Neural cell (in vitro differentiated cells): Measurements from ENCODE around the gene RARRES2. TPM values are rescaled to one million over a fixed set of nuclear protein-coding genes. Genes with fewer than 3 reads are reported as not detected.

ENCODE experiments used
- H2AFZ ChIP-seq: fragments of 200-600, 300-800 bp; sonication (generic), shearing (Covaris generic); 2 replicates; pipeline ENCODE4 v1.6.0; 2014; ENCODE audit warnings: low read depth, mild to moderate bottlenecking, antibody characterized with exemption, low read length, moderate library complexity
- H3F3A ChIP-seq: fragments of 200-600 bp; shearing (Covaris generic); 2 replicates; pipeline ENCODE4 v1.6.1; 2016; ENCODE audit warnings: mild to moderate bottlenecking, moderate library complexity, mixed read lengths, antibody characterized with exemption, low read length; ENCODE audit not compliant: insufficient read depth, poor library complexity, severe bottlenecking
- H3K27ac ChIP-seq: fragments of 200-600, 300-800 bp; sonication (generic), shearing (Covaris generic); 2 replicates; pipeline ENCODE4 v1.5.1; 2014; ENCODE audit warnings: mild to moderate bottlenecking, low read length, moderate library complexity
- H3K27me3 ChIP-seq: fragments of 300-800, 200-600 bp; sonication (generic), shearing (Covaris generic); 2 replicates; pipeline ENCODE4 v1.6.0; 2014; ENCODE audit warnings: mild to moderate bottlenecking, low read depth, low read length, moderate library complexity; ENCODE audit not compliant: insufficient read depth
- H3K36me3 ChIP-seq: fragments of 300-800, 200-600 bp; sonication (generic), shearing (Covaris generic); 2 replicates; pipeline ENCODE4 v1.5.1; 2014; ENCODE audit warnings: mild to moderate bottlenecking, antibody characterized with exemption, low read length, moderate library complexity; ENCODE audit not compliant: insufficient read depth
- H3K4me2 ChIP-seq: fragments of 300-800, 200-600 bp; sonication (generic), shearing (Covaris generic); 2 replicates; pipeline ENCODE4 v1.6.0; 2014; ENCODE audit warnings: mild to moderate bottlenecking, low read length
- H3K4me3 ChIP-seq: fragments of 300-800, 200-600 bp; sonication (generic), shearing (Covaris generic); 2 replicates; pipeline ENCODE4 v1.5.1; 2014; ENCODE audit warnings: mild to moderate bottlenecking, low read length, moderate library complexity
- H3K79me2 ChIP-seq: fragments of 200-600 bp; shearing (Covaris generic); replicated peaks from 2 replicates; pipeline ENCODE4 v1.6.0; 2014; ENCODE audit warnings: mild to moderate bottlenecking, low read length, moderate library complexity; ENCODE audit not compliant: insufficient read depth
- H3K9ac ChIP-seq: fragments of 300-800, 200-600 bp; sonication (generic), shearing (Covaris generic); 2 replicates; pipeline ENCODE4 v1.6.1; 2016; ENCODE audit warnings: mild to moderate bottlenecking, low read length, mixed read lengths
- H3K9me2 ChIP-seq: fragments of 200-600 bp; shearing (Covaris generic); 2 replicates; pipeline ENCODE4 v1.6.1; 2016; ENCODE audit warnings: mild to moderate bottlenecking, low read length, mixed read lengths; ENCODE audit not compliant: insufficient read depth
- H3K9me3 ChIP-seq: fragments of 200-600, 300-800 bp; sonication (generic), shearing (Covaris generic); 2 replicates; pipeline ENCODE4 v1.6.1; 2016; ENCODE audit warnings: mild to moderate bottlenecking, mixed run types, low read length, moderate library complexity, mixed read lengths
- H4K20me1 ChIP-seq: fragments of 200-600 bp; shearing (Covaris generic); 2 replicates; pipeline ENCODE4 v1.6.1; 2016; ENCODE audit warnings: mild to moderate bottlenecking, mixed run types; ENCODE audit not compliant: insufficient read depth
- EP300 ChIP-seq: fragments of 450-650 bp; conservative IDR thresholded peaks from 2 replicates; pipeline ENCODE4 v1.6.1; 2014; ENCODE audit warnings: antibody characterized with exemption, mild to moderate bottlenecking, moderate library complexity; ENCODE audit not compliant: poor library complexity, severe bottlenecking
- EZH2 ChIP-seq: fragments of 200-600, 300-800 bp; shearing (Covaris generic), sonication (generic); IDR thresholded peaks from 2 replicates; pipeline ENCODE4 v1.6.1; 2014; ENCODE audit warnings: antibody characterized with exemption, low read length, borderline replicate concordance, mild to moderate bottlenecking; ENCODE audit not compliant: insufficient read depth, poor library complexity, severe bottlenecking
- MXI1 ChIP-seq: fragments of 450-650 bp; conservative IDR thresholded peaks from 2 replicates; pipeline ENCODE4 v1.6.1; 2014; ENCODE audit warnings: antibody characterized with exemption, mild to moderate bottlenecking; ENCODE audit not compliant: poor library complexity, severe bottlenecking
- POLR2AphosphoS5 ChIP-seq: IDR thresholded peaks from 2 replicates; pipeline ENCODE4 v1.6.1; 2012
- RAD21 ChIP-seq: fragments of 450-650 bp; conservative IDR thresholded peaks from 2 replicates; pipeline ENCODE4 v1.6.1; 2014; ENCODE audit warnings: antibody characterized with exemption, mild to moderate bottlenecking, moderate library complexity
- SMC3 ChIP-seq: fragments of 450-650 bp; conservative IDR thresholded peaks from 2 replicates; pipeline ENCODE4 v1.6.1; 2014; ENCODE audit warnings: antibody characterized with exemption, mild to moderate bottlenecking, moderate library complexity; ENCODE audit not compliant: poor library complexity
- TAF1 ChIP-seq: IDR thresholded peaks from 2 replicates; pipeline ENCODE4 v1.6.1; 2012; ENCODE audit warnings: low read depth
- polyA plus RNA-seq: library from polyadenylated mRNA; depleted of rRNA; stranded (reverse); fragments of >200 nt; gene quantifications from 2 replicates; pipeline ENCODE4 v1.2.3, GENCODE V29; 2014
- TF ChIP-seq, protein P1 (sequence below): fragments of 450-650 bp; IDR thresholded peaks from 2 replicates; pipeline ENCODE4 v1.5.1; 2014; ENCODE audit warnings: antibody characterized with exemption, mild to moderate bottlenecking, moderate library complexity; ENCODE audit not compliant: poor library complexity, severe bottlenecking
- TF ChIP-seq, protein P2 (sequence below): IDR thresholded peaks from 2 replicates; pipeline ENCODE4 v1.6.1; 2012; ENCODE audit warnings: borderline replicate concordance

Gene RARRES2
- polyA plus RNA-seq, 1 donor from 2014 or later, result 0.71 TPM

DNA sequence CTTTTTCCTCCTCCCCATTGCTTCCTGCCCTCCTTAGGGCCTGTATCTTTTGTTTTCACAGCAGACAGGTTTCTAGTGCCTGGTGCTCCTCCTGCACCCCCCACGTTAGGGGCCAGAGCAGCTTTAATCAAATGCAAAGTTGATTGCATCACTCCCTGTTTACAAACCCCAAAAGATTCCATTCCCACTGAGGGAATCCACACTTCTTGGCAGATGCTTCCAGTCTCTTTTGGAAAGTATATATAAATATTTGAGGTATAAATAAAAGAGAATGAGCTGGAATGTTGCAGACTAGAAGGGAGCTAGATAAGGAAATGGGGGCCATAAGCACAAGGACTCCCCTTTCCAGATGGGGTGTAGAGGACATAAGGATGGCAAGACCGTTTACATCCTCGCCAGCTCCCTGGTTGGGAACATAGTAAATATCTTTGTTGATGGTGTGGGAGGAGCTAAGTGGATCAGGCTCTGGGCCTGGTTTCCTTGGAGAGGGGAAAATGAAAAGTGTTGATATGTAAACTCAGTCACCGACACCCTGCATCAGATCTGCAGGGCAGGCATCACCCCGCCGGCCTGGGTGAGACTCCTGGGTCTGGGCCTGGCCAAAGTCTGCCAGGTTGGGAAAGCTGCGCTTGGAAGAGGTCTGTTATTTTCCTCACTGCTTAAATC lies 6.2 kb downstream of the RARRES2 start:
- Histone ChIP-seq H3K9me3 (no peaks in the 10 kb centered on the region), H3K4me2 (no peak overlapping the region), H3K79me2 (no peaks in the 10 kb centered on the region), H3K36me3 (no peaks in the 10 kb centered on the region), H3K27me3 (peaks cover 12% of the 10 kb centered on the region), H3K9me2 (no peaks in the 10 kb centered on the region), H3K9ac (no peak overlapping the region), H4K20me1 (no peaks in the 10 kb centered on the region), H3K4me3 (no peak overlapping the region), H3F3A (no peaks in the 10 kb centered on the region), H3K27ac (no peak overlapping the region), H2AFZ (no peak overlapping the region)
- TF ChIP-seq, protein P1, sequence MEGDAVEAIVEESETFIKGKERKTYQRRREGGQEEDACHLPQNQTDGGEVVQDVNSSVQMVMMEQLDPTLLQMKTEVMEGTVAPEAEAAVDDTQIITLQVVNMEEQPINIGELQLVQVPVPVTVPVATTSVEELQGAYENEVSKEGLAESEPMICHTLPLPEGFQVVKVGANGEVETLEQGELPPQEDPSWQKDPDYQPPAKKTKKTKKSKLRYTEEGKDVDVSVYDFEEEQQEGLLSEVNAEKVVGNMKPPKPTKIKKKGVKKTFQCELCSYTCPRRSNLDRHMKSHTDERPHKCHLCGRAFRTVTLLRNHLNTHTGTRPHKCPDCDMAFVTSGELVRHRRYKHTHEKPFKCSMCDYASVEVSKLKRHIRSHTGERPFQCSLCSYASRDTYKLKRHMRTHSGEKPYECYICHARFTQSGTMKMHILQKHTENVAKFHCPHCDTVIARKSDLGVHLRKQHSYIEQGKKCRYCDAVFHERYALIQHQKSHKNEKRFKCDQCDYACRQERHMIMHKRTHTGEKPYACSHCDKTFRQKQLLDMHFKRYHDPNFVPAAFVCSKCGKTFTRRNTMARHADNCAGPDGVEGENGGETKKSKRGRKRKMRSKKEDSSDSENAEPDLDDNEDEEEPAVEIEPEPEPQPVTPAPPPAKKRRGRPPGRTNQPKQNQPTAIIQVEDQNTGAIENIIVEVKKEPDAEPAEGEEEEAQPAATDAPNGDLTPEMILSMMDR, result no peak
- no peak for TF ChIP-seq MXI1
- no peak for TF ChIP-seq POLR2AphosphoS5
- no peak for TF ChIP-seq SMC3
- no peak for TF ChIP-seq TAF1
- no peak for TF ChIP-seq EZH2
- no peak for TF ChIP-seq RAD21
- TF ChIP-seq, protein P2, sequence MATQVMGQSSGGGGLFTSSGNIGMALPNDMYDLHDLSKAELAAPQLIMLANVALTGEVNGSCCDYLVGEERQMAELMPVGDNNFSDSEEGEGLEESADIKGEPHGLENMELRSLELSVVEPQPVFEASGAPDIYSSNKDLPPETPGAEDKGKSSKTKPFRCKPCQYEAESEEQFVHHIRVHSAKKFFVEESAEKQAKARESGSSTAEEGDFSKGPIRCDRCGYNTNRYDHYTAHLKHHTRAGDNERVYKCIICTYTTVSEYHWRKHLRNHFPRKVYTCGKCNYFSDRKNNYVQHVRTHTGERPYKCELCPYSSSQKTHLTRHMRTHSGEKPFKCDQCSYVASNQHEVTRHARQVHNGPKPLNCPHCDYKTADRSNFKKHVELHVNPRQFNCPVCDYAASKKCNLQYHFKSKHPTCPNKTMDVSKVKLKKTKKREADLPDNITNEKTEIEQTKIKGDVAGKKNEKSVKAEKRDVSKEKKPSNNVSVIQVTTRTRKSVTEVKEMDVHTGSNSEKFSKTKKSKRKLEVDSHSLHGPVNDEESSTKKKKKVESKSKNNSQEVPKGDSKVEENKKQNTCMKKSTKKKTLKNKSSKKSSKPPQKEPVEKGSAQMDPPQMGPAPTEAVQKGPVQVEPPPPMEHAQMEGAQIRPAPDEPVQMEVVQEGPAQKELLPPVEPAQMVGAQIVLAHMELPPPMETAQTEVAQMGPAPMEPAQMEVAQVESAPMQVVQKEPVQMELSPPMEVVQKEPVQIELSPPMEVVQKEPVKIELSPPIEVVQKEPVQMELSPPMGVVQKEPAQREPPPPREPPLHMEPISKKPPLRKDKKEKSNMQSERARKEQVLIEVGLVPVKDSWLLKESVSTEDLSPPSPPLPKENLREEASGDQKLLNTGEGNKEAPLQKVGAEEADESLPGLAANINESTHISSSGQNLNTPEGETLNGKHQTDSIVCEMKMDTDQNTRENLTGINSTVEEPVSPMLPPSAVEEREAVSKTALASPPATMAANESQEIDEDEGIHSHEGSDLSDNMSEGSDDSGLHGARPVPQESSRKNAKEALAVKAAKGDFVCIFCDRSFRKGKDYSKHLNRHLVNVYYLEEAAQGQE, result no peak
- TF ChIP-seq EP300, result no peak

DNA sequence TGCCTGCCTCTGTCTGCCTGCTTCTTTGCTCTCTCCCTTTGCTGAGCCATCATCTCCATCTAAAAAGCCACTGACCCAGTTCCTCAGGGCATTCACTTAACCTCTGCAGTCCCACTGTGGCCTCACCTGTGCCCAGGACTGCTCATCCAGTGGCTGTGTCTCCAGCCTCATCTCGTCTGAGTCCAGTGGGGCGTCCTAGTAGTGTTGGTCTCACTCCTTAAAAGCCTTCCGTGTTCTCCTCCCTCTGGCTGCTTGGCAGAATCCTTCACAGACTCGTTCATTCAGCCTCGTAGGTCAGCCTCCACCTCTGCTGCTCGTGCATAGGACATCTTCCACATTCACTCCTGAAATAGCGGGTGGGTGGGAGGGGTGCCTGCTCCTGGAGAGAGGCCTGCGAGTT lies 7.3 kb downstream of the RARRES2 start:
- Histone ChIP-seq H3K36me3 (no peaks in the 10 kb centered on the region), H3K9ac (no peak overlapping the region), H3K27ac (no peak overlapping the region), H3K27me3 (peaks cover under 1% of the 10 kb centered on the region), H4K20me1 (no peaks in the 10 kb centered on the region), H3F3A (no peaks in the 10 kb centered on the region), H3K9me2 (no peaks in the 10 kb centered on the region), H3K79me2 (no peaks in the 10 kb centered on the region), H3K4me3 (no peak overlapping the region), H2AFZ (no peak overlapping the region), H3K9me3 (no peaks in the 10 kb centered on the region), H3K4me2 (no peak overlapping the region)
- TF ChIP-seq EP300, result no peak
- TF ChIP-seq TAF1, result no peak
- TF ChIP-seq SMC3, result no peak
- no peak for TF ChIP-seq POLR2AphosphoS5
- no peak for TF ChIP-seq MXI1
- no peak for TF ChIP-seq RAD21
- no peak for TF ChIP-seq EZH2
- TF ChIP-seq, protein P1, result no peak
